ENCODE results near the gene KCNC3. TPM values are rescaled to one million over a fixed set of nuclear protein-coding genes. Genes with fewer than 3 reads are reported as not detected.

KCNC3 gene
- total RNA-seq, 1 experiment from 2014 or later, result 24.6 TPM

- Mint-ChIP-seq H3K4me1 (ENCODE audit: low read depth, unreplicated experiment) (no peaks in the 10 kb centered on the region), H3K27me3 (ENCODE audit: insufficient read depth, unreplicated experiment) (no peaks in the 10 kb centered on the region), H3K27ac (ENCODE audit: unreplicated experiment) (no peak overlapping the region), H3K36me3 (ENCODE audit: insufficient read depth, unreplicated experiment) (peaks cover 24% of the 10 kb centered on the region), H3K9me3 (ENCODE audit: unreplicated experiment) (no peaks in the 10 kb centered on the region), H3K4me3 (ENCODE audit: unreplicated experiment) (no peak overlapping the region)
- Histone ChIP-seq H3K27me3 (replicated peaks; ENCODE audit: control insufficient read depth, insufficient read depth, low read length) (no peaks in the 10 kb centered on the region), H3K36me3 (ENCODE audit: control insufficient read depth, insufficient read depth, low read length) (peaks cover 2% of the 10 kb centered on the region; the same call in 1 of the 2 replicates), H3K4me3 (ENCODE audit: low read depth, low read length) (no peak overlapping the region), H3K4me1 (no peaks in the 10 kb centered on the region), H3K9me3 (no peaks in the 10 kb centered on the region)
- intact Hi-C loops (cut with micrococcal nuclease; ENCODE audit: unreplicated experiment), result no loop called here
- no peak for TF ChIP-seq CTCF (IDR thresholded peaks at IDR 0.05; ENCODE audit: insufficient read depth in 1 of 2, low read depth in 1 of 2, low read length in 1 of 2, severe bottlenecking in 1 of 2, unreplicated experiment in 1 of 2)
- BruUV-seq (replicated peaks), result no TSS peak
- ChIA-PET CTCF (interaction anchor here (0.7 kb wide), 1 partner anchor 12 kb away, joined by 3 read pairs; no protein-coding TSS in a partner anchor), POLR2A (no interaction called here)
- no peak for DNase-seq
Measured at GRCh38 chr19:50300051-50300450, 29.1 kb downstream of the KCNC3 start.

GRCh38 chr19:50293263-50294004, 35.7 kb downstream of the KCNC3 start:
- no peaks in the 10 kb centered on the region for H3K4me1 Mint-ChIP-seq (ENCODE audit: low read depth, unreplicated experiment)
- no TSS peak for BruUV-seq (replicated peaks)
- peaks cover 55% of the 10 kb centered on the region for H3K36me3 Mint-ChIP-seq (ENCODE audit: insufficient read depth, unreplicated experiment)
- DNase-seq, result no peak
- peaks cover 5% of the 10 kb centered on the region for H3K36me3 ChIP-seq (ENCODE audit: control insufficient read depth, insufficient read depth, low read length)
- CTCF ChIA-PET, result no interaction called here
- H3K9me3 Mint-ChIP-seq (ENCODE audit: unreplicated experiment), result peaks cover 5% of the 10 kb centered on the region
- intact Hi-C loops (cut with micrococcal nuclease; ENCODE audit: unreplicated experiment), result no loop called here
- H3K4me1 ChIP-seq, result no peaks in the 10 kb centered on the region
- no peak for TF ChIP-seq CTCF (IDR thresholded peaks at IDR 0.05; ENCODE audit: insufficient read depth in 1 of 2, low read depth in 1 of 2, low read length in 1 of 2, severe bottlenecking in 1 of 2, unreplicated experiment in 1 of 2)
- POLR2A ChIA-PET, result no interaction called here
- no peak overlapping the region for H3K4me3 Mint-ChIP-seq (ENCODE audit: unreplicated experiment)
- no peaks in the 10 kb centered on the region for H3K27me3 Mint-ChIP-seq (ENCODE audit: insufficient read depth, unreplicated experiment)
- no peaks in the 10 kb centered on the region for H3K9me3 ChIP-seq
- no peak overlapping the region for H3K27ac Mint-ChIP-seq (ENCODE audit: unreplicated experiment)
- H3K4me3 ChIP-seq (ENCODE audit: low read depth, low read length), result no peak overlapping the region
- H3K27me3 ChIP-seq (replicated peaks; ENCODE audit: control insufficient read depth, insufficient read depth, low read length), result no peaks in the 10 kb centered on the region

GRCh38 chr19:50292216-50292827, 36.9 kb downstream of the KCNC3 start:
- Mint-ChIP-seq H3K4me1 (ENCODE audit: low read depth, unreplicated experiment) (no peaks in the 10 kb centered on the region), H3K9me3 (ENCODE audit: unreplicated experiment) (peaks cover 9% of the 10 kb centered on the region), H3K27ac (ENCODE audit: unreplicated experiment) (no peak overlapping the region), H3K27me3 (ENCODE audit: insufficient read depth, unreplicated experiment) (no peaks in the 10 kb centered on the region), H3K36me3 (ENCODE audit: insufficient read depth, unreplicated experiment) (peaks cover 56% of the 10 kb centered on the region), H3K4me3 (ENCODE audit: unreplicated experiment) (no peak overlapping the region)
- BruUV-seq (replicated peaks), result no TSS peak
- Histone ChIP-seq H3K4me3 (ENCODE audit: low read depth, low read length) (no peak overlapping the region), H3K27me3 (replicated peaks; ENCODE audit: control insufficient read depth, insufficient read depth, low read length) (no peaks in the 10 kb centered on the region), H3K36me3 (ENCODE audit: control insufficient read depth, insufficient read depth, low read length) (peaks cover 8% of the 10 kb centered on the region), H3K4me1 (no peaks in the 10 kb centered on the region), H3K9me3 (no peaks in the 10 kb centered on the region)
- DNase-seq, result no peak
- ChIA-PET CTCF (no interaction called here), POLR2A (interaction anchor here (0.6 kb wide), 1 partner anchor 549 kb away, joined by 5 read pairs; no protein-coding TSS in a partner anchor)
- TF ChIP-seq CTCF (IDR thresholded peaks at IDR 0.05; ENCODE audit: insufficient read depth in 1 of 2, low read depth in 1 of 2, low read length in 1 of 2, severe bottlenecking in 1 of 2, unreplicated experiment in 1 of 2), result no peak
- intact Hi-C loops (cut with micrococcal nuclease; ENCODE audit: unreplicated experiment), result no loop called here
